Gastroesophageal sphincter (tissue), 3 donors: Measurements from ENCODE around the gene RNF175.

Source experiments
- CTCF ChIP-seq, 4 experiments: fragments of 200-600 bp in 2 of 4; fragments of 450-650 bp in 2 of 4; sonication (generic) in 1 of 4; IDR thresholded peaks; one replicate each; pipeline ENCODE4 v1.5.1; 2017 to 2019; ENCODE audit warnings: antibody characterized with exemption in 4 of 4, mild to moderate bottlenecking in 2 of 4, moderate library complexity in 2 of 4
- POLR2A ChIP-seq, 2 donors: fragments of 450-650 bp; IDR thresholded peaks; one replicate each; pipeline ENCODE4 v1.6.1; 2017; ENCODE audit warnings: antibody characterized with exemption in 2 of 2, mild to moderate bottlenecking in 2 of 2, moderate library complexity in 1 of 2
- POLR2AphosphoS5 ChIP-seq: sonication (generic); formaldehyde crosslinking; IDR thresholded peaks from one replicate; pipeline ENCODE4 v1.6.1; 2017; ENCODE audit warnings: antibody characterized with exemption

GRCh38 chr4:153780221-153780620, 20.4 kb upstream of the RNF175 start:
- TF ChIP-seq CTCF (IDR thresholded peaks at IDR 0.05) (no peak), POLR2A (IDR thresholded peaks at IDR 0.05) (no peak), POLR2AphosphoS5 (no peak)
